Measurements from ENCODE around the gene WASF3. TPM values are rescaled to one million over a fixed set of nuclear protein-coding genes. Genes with fewer than 3 reads are reported as not detected.

Gene WASF3
- total RNA-seq, 1 donor from 2014 or later = 0.13 TPM

DNA sequence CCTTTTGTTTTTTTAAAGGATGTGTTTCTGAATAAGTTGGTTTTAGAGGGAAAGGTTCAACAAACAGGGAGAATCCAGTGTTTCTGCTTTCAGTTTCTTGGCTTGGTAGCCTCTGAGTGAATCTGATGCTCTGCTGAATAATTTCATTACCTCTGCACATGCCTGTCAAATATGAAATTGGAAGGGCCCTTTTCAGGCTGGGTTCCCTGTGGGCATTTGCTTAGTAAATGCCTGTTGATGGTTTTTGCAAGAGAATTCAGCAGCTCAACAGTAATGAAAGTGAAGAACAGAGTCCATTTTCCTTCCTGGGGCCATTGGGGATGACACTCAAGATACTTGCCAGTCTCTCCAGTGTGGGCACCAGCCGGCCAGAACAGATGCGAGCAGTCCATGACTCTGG, 128.8 kb downstream of the WASF3 start:
- Mint-ChIP-seq H3K27me3 (ENCODE audit: insufficient read depth) (peaks cover 2% of the 10 kb centered on the region), H3K4me3 (no peak overlapping the region), H3K36me3 (ENCODE audit: low read depth) (no peaks in the 10 kb centered on the region), H3K27ac (no peak overlapping the region), H3K9me3 (peaks cover 6% of the 10 kb centered on the region), H3K4me1 (ENCODE audit: low read depth) (no peaks in the 10 kb centered on the region)
- DNase-seq (ENCODE audit: low spot score) = no peak
- intact Hi-C loops (cut with micrococcal nuclease) = no loop called here

DNA sequence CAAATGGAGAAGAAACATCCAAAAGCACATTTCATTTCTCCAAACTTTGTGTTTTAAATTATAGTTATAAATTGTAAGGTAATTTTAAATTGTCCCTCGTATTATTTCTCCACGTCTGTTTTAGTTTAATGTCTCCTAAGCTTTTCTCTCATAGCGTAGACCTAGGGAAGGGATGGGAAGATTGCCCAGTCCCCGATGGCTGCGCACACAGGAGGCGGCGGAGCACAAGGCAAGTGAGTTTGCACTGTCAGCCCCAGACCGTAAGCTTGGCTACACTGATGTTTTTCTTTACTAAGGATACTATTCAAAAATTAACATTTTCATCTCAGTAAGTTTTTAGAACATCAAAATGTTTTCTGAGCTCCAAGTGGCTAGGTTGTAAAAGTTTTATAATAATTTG, 130.8 kb downstream of the WASF3 start:
- DNase-seq (ENCODE audit: low spot score) = no peak
- no peak overlapping the region for H3K27ac Mint-ChIP-seq
- no peaks in the 10 kb centered on the region for H3K4me1 Mint-ChIP-seq (ENCODE audit: low read depth)
- peaks cover 12% of the 10 kb centered on the region for H3K9me3 Mint-ChIP-seq
- H3K36me3 Mint-ChIP-seq (ENCODE audit: low read depth) = no peaks in the 10 kb centered on the region
- intact Hi-C loops (cut with micrococcal nuclease) = no loop called here
- H3K4me3 Mint-ChIP-seq = no peak overlapping the region
- H3K27me3 Mint-ChIP-seq (ENCODE audit: insufficient read depth) = peaks cover 2% of the 10 kb centered on the region

DNA sequence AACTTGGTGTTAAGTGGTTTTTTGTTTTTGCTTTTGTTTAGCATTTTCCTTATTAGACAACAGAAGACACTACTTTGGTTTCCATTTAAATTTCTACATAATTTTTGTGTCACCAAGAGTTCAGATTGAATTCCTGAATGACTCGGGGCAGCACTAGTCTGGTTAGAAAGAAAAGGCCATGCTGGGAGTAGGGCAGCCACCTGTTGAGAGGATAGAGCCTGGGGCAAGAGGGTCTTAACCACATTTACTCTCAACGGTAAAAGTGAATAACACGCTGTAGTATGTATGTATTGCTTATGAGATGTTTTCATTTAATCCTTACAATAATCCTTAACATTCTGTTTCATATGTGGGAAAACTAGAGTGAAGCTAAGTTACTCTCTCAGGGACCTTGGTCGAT, 131.5 kb downstream of the WASF3 start:
- H3K9me3 Mint-ChIP-seq = peaks cover 12% of the 10 kb centered on the region
- no peak overlapping the region for H3K4me3 Mint-ChIP-seq
- H3K36me3 Mint-ChIP-seq (ENCODE audit: low read depth) = no peaks in the 10 kb centered on the region
- no peaks in the 10 kb centered on the region for H3K4me1 Mint-ChIP-seq (ENCODE audit: low read depth)
- no peak overlapping the region for H3K27ac Mint-ChIP-seq
- H3K27me3 Mint-ChIP-seq (ENCODE audit: insufficient read depth) = peaks cover 2% of the 10 kb centered on the region
- no peak for DNase-seq (ENCODE audit: low spot score)
- intact Hi-C loops (cut with micrococcal nuclease) = no loop called here

DNA sequence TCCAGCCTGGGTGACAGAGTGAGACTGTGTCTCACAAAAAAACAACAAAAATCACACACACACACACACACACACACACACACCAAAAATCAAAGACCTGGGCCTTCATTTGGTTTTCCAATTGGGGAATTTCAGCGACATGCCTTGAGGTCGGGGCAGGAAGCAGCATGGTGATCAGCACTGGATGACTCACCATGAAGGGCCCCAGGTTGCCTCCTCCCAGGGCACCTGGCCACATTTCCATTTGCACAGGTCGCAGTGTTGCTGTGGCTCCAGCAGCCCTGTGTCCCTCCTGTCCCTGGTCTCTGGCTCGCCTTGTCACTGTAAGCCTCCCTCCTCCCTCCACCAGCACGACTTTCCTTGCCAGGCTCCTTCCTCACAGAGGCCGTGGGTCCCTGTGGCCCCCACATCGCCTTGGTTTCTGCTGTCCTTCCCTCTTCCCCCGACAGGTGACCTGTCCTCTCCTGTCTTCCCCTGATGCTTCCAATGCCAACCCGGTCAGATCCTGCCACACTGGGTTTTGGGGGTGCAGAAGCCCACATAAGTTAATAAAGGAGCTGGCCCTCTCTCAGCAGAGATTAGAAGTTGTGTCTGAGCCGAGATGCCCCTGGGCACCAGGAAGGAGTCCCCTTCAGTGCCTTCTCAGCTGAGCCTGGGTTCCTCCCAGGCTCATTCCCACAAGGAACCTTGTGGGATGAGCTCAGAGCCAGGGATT, 136.4 kb downstream of the WASF3 start:
- peaks cover 6% of the 10 kb centered on the region for H3K4me1 Mint-ChIP-seq (ENCODE audit: low read depth)
- intact Hi-C loops (cut with micrococcal nuclease) = no loop called here

DNA sequence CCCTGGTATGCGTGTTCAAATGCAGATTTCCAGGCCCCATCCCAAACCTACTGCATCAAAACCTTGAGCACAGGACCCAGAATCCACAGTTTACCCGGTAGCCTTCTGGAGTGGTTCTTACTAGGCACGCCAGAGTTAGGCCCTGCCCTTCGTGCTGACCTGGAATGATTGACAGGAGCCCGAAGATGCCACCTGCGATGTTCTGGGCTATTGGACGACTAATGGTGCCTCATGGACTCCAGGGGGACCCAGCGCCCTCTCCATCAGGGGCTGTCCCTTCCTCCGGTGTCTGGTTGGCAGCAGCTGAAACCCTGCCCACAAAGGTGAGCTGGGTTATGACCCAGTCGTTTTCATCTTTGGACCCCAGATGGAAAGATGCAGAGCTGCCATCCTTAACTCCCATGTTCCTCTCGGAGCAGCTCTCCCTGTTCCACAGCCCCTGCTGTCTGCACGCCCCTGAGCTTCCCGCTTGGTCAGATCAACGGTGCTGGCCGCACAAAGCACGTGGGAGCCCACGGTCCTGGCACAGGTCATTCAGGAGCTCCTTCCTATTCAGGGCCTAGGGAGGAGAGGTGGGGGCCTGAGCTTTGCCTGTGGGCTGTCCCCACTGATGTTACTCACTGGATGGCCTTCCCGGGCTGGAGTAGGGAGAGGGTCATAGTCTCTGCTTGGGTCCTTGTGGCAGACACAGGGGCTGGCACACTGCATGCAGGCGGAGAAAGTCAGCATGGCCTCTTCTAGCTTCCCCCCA, 137.3 kb downstream of the WASF3 start:
- H3K9me3 Mint-ChIP-seq = peaks cover 12% of the 10 kb centered on the region
- no peak for DNase-seq (ENCODE audit: low spot score)
- no peak overlapping the region for H3K4me3 Mint-ChIP-seq
- H3K36me3 Mint-ChIP-seq (ENCODE audit: low read depth) = no peaks in the 10 kb centered on the region
- intact Hi-C loops (cut with micrococcal nuclease) = loop anchor here (5.0 kb wide), 2 partner anchors 197 to 1122 kb away; no protein-coding TSS in a partner anchor
- H3K27me3 Mint-ChIP-seq (ENCODE audit: insufficient read depth) = peaks cover 2% of the 10 kb centered on the region
- peaks cover 6% of the 10 kb centered on the region for H3K4me1 Mint-ChIP-seq (ENCODE audit: low read depth)
- H3K27ac Mint-ChIP-seq = no peak overlapping the region

More for the DNA sequence above, 136.4 kb downstream of the WASF3 start:
- peaks cover 2% of the 10 kb centered on the region for H3K27me3 Mint-ChIP-seq (ENCODE audit: insufficient read depth)
- DNase-seq (ENCODE audit: low spot score) = no peak
- H3K27ac Mint-ChIP-seq = no peak overlapping the region
- no peaks in the 10 kb centered on the region for H3K36me3 Mint-ChIP-seq (ENCODE audit: low read depth)
- H3K4me3 Mint-ChIP-seq = no peak overlapping the region
- H3K9me3 Mint-ChIP-seq = peaks cover 12% of the 10 kb centered on the region

DNA sequence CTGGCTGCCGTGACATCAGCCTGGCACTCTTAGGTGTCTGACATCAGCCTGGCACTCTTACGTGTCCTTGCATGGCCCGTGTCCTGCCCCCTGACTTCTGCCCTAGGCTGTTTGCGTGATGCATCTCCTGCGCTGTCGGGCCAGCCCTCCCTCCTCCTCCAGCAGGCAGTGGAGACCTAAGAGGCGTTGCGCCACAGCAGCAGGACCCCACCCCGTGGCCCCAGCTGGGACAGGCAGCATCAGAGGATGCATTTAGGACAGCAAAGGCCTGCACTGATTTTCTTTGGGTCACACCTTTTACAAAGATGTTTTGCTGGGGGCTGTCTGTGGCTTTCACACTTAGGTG, 137.8 kb downstream of the WASF3 start:
- no peak overlapping the region for H3K4me3 Mint-ChIP-seq
- H3K27me3 Mint-ChIP-seq (ENCODE audit: insufficient read depth) = peaks cover 2% of the 10 kb centered on the region
- H3K4me1 Mint-ChIP-seq (ENCODE audit: low read depth) = peaks cover 6% of the 10 kb centered on the region
- no peaks in the 10 kb centered on the region for H3K36me3 Mint-ChIP-seq (ENCODE audit: low read depth)
- intact Hi-C loops (cut with micrococcal nuclease) = loop anchor here (5.0 kb wide), 2 partner anchors 198 to 1123 kb away; no protein-coding TSS in a partner anchor
- no peak for DNase-seq (ENCODE audit: low spot score)
- peaks cover 12% of the 10 kb centered on the region for H3K9me3 Mint-ChIP-seq
- no peak overlapping the region for H3K27ac Mint-ChIP-seq

DNA sequence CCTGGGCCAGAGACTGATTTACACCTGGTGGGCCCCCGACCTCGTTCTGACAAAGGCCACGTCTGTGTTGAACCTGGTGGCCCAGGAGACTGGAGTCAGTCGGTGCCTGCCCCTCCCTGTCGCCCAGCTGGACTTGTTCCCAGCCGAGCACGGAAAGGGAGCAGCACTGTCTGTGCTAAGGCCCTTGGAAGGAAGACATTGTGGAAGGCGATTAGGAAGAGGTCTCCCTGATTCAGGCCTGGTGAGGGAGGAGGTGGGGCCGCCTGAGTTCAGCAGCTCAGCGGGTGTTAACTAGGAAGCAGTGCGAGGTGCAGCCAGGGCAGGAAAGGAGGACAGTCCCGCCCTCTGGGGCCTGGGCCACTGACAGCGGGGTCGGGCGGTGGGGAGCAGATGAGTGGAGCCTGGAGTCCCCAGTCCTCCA, 138.4 kb downstream of the WASF3 start:
- H3K36me3 Mint-ChIP-seq (ENCODE audit: low read depth) = no peaks in the 10 kb centered on the region
- no peak overlapping the region for H3K4me3 Mint-ChIP-seq
- intact Hi-C loops (cut with micrococcal nuclease) = loop anchor here (5.0 kb wide), 2 partner anchors 199 to 1124 kb away; no protein-coding TSS in a partner anchor

DNA sequence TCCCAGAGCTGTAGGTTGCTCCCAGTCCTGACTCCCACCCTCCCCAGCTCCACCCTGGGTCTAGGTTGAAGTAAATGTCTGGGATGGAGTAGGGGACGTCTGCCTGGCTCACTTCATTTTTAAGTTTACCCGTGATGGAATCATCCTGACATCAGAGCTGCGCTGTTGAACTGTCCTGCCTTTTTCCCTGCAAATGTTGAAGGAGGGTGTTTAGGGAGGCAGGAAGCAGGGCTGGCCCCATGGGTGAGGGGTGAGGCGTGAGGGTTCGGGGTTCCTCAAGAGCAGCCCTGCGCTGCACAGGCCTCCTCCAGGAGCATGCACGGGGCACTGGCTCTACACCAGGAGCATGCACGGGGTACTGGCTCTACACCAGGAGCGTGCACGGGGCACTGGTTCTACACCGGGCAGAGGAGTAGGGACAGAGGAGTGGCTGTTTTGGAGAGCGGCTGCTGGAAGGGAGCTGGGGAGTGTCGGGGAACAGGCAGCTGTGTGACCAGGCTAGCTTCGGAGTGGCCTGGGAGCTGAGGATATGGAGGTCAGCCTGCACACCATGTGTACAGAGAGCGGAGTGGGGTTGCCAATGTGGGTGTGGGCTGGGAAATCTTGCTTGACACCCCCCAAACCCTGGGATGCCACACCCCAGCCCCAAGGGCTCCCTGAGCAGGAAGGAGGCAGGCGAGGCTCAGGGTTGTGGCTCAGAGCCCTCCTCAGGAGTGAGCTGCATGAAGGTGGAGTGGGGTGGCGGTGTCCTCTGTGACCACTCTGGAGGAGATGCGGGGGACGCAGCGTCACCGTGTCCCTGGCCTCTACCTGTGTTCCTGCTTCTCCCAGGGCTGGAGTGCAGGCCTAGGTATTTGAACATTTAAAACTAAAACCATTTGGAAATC, 139.8 kb downstream of the WASF3 start:
- Mint-ChIP-seq H3K4me3 (no peak overlapping the region), H3K4me1 (ENCODE audit: low read depth) (peaks cover 6% of the 10 kb centered on the region)
- intact Hi-C loops (cut with micrococcal nuclease) = loop anchor here (5.0 kb wide), 2 partner anchors 200 to 1125 kb away; no protein-coding TSS in a partner anchor

More for the DNA sequence above, 138.4 kb downstream of the WASF3 start:
- Mint-ChIP-seq H3K9me3 (peaks cover 10% of the 10 kb centered on the region), H3K27me3 (ENCODE audit: insufficient read depth) (peaks cover 2% of the 10 kb centered on the region), H3K4me1 (ENCODE audit: low read depth) (peaks cover 6% of the 10 kb centered on the region), H3K27ac (no peak overlapping the region)
- no peak for DNase-seq (ENCODE audit: low spot score)

DNA sequence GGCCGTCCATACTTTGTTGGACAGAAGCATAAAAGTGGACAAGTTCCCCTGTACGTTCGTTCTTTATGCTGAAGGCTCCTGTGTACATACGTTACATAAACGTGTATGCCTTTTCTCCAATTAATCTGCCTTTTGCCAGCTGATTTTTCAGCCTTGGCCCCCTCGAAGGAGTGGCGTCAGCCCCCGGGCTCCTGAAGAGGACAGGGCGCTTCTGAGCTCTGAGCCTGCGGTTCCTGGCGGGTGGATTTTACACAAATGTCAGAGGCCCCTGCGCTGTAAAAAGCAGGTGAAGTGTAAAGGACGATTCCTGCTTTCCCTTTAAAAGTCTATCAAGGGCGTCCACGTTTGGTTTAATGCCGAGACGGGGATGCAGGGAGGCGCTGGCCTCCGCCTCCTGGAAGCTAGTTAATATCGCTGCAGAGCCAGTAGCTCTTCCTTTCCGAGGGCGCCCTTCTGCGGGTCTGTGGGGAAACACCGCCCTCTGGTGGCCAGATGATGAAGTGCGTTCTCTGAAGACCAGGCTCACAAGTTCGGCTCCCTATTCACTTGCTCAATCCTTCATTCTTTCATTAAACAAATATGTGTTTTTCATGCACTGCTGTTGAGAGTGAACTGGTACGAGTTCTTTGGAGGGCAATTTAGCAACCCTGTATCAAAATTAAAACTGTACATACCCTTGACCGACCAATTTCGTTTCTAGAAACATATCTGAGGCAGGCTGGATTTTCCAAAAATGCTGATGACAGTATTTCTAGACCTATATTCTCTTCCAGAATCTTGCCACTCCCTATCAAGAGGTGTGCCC, 141.1 kb downstream of the WASF3 start:
- Mint-ChIP-seq H3K9me3 (no peaks in the 10 kb centered on the region), H3K27ac (no peak overlapping the region), H3K4me3 (no peak overlapping the region), H3K27me3 (ENCODE audit: insufficient read depth) (peaks cover 6% of the 10 kb centered on the region), H3K36me3 (ENCODE audit: low read depth) (no peaks in the 10 kb centered on the region), H3K4me1 (ENCODE audit: low read depth) (peaks cover 6% of the 10 kb centered on the region)
- DNase-seq (ENCODE audit: low spot score) = peak; percentile 68
- intact Hi-C loops (cut with micrococcal nuclease) = loop anchor here (1.0 to 5.0 kb wide), 4 partner anchors 201 to 1126 kb away; no protein-coding TSS in a partner anchor

More for the DNA sequence above, 139.8 kb downstream of the WASF3 start:
- no peaks in the 10 kb centered on the region for H3K36me3 Mint-ChIP-seq (ENCODE audit: low read depth)
- H3K27me3 Mint-ChIP-seq (ENCODE audit: insufficient read depth) = peaks cover 2% of the 10 kb centered on the region
- no peak for DNase-seq (ENCODE audit: low spot score)
- no peak overlapping the region for H3K27ac Mint-ChIP-seq
- no peaks in the 10 kb centered on the region for H3K9me3 Mint-ChIP-seq

DNA sequence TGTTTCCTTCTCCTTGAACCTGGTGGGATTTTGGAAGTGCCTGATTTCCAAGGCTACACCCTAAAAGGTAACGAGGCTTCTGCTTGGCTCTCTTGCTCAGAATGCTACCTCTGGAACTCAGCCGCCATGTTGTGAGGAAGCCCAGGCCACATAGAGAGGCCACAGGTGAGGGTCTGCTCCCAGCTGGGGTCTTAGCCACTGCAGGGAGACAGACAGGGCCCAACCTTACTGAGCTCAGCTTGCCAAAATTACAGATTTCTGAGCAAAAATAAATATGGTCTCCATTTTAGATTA, 141.7 kb downstream of the WASF3 start:
- Mint-ChIP-seq H3K4me1 (ENCODE audit: low read depth) (peaks cover 6% of the 10 kb centered on the region), H3K4me3 (no peak overlapping the region), H3K9me3 (no peaks in the 10 kb centered on the region), H3K36me3 (ENCODE audit: low read depth) (no peaks in the 10 kb centered on the region), H3K27me3 (ENCODE audit: insufficient read depth) (peaks cover 6% of the 10 kb centered on the region), H3K27ac (no peak overlapping the region)
- no peak for DNase-seq (ENCODE audit: low spot score)
- intact Hi-C loops (cut with micrococcal nuclease) = loop anchor here (5.0 kb wide), 2 partner anchors 202 to 1127 kb away; no protein-coding TSS in a partner anchor

DNA sequence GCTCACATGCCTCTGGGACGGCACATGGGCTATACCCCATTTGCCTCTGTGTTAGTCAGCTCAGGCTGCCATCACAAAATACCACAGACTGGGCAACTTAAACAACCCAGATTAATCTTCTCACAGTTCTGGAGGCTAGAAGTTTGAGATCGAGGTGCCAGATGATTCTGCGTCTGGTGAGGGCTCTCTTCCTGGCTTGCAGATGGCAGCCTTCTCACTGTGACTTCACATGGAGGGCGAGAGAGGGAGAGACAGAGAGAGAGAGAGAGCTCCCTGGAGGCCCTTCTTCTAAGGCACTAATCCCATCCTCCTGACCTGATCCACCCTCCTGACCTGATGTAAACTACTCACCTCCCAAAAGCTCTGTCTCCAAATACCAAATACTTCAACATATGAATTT, 148.1 kb downstream of the WASF3 start:
- intact Hi-C loops (cut with micrococcal nuclease) = no loop called here
- H3K27ac Mint-ChIP-seq = no peak overlapping the region
- H3K4me3 Mint-ChIP-seq = no peak overlapping the region
- H3K36me3 Mint-ChIP-seq (ENCODE audit: low read depth) = no peaks in the 10 kb centered on the region
- H3K27me3 Mint-ChIP-seq (ENCODE audit: insufficient read depth) = peaks cover 10% of the 10 kb centered on the region
- H3K9me3 Mint-ChIP-seq = no peaks in the 10 kb centered on the region
- H3K4me1 Mint-ChIP-seq (ENCODE audit: low read depth) = no peaks in the 10 kb centered on the region
- DNase-seq (ENCODE audit: low spot score) = no peak

DNA sequence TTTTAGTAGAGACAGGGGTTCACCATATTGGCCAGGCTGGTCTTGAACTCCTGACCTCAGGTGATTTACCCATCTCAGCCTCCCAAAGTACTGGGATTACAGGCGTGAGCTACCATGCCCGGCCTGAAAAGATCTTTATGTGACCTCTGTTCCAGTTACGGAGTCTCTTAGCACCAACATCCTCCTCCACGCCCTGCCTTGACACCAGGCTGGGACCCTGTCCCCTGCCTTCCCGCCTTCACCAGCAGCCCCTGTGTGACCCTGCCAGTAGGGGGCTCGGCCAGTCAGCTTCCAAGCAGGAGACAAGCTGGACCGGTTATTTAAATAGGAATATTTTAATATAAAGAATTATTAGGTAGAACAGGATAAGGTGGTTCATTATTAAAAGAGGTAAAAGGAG, 148.9 kb downstream of the WASF3 start:
- Mint-ChIP-seq H3K27me3 (ENCODE audit: insufficient read depth) (peaks cover 10% of the 10 kb centered on the region), H3K36me3 (ENCODE audit: low read depth) (no peaks in the 10 kb centered on the region), H3K27ac (no peak overlapping the region), H3K4me1 (ENCODE audit: low read depth) (no peaks in the 10 kb centered on the region), H3K9me3 (no peaks in the 10 kb centered on the region), H3K4me3 (no peak overlapping the region)
- DNase-seq (ENCODE audit: low spot score) = no peak
- intact Hi-C loops (cut with micrococcal nuclease) = no loop called here
